H1 (cell line): ENCODE data around the gene SVIL. TPM values are rescaled to one million over a fixed set of nuclear protein-coding genes. Genes with fewer than 3 reads are reported as not detected.

ENCODE experiments used
- CTCF ChIA-PET: fragments of 300-600 bp; sonication (Branson Sonifier 250); formaldehyde crosslinking; loops from one replicate; lab custom pipeline; 2021; ENCODE audit not compliant: partially characterized antibody; lab: Charles Lee
- POLR2A ChIA-PET: fragments of 300-600 bp; sonication (Branson Sonifier 250); formaldehyde crosslinking; loops from one replicate; lab custom pipeline; 2021; ENCODE audit warnings: inconsistent platforms; ENCODE audit not compliant: partially characterized antibody; lab: Charles Lee
- DNase-seq, 2 experiments: peaks; one replicate each; pipeline versions ENCODE4 v3.0.0 to v3.0.0-alpha.2; 2010 to 2022; ENCODE audit warnings: low spot score in 2 of 2, low read depth in 1 of 2, mixed read lengths in 1 of 2
- FAIRE-seq: peaks from 2 replicates; lab custom pipeline; 2011; peaks lifted over from hg19 to GRCh38; lab: Jason Lieb, UNC
- H2AFZ ChIP-seq: 2 replicates; pipeline ENCODE4 v1.8.1; 2012; ENCODE audit warnings: low read length, inconsistent platforms
- H2AK5ac ChIP-seq: 2 replicates; pipeline ENCODE4 v1.6.1; 2013; ENCODE audit warnings: low read depth, low read length
- H2BK120ac ChIP-seq: replicated peaks from 2 replicates; pipeline ENCODE3; 2013; ENCODE audit warnings: low read depth, low read length, inconsistent platforms
- H2BK12ac ChIP-seq: 2 replicates; pipeline ENCODE4 v1.6.1; 2013; ENCODE audit warnings: low read depth, low read length
- H2BK15ac ChIP-seq: 2 replicates; pipeline ENCODE4 v1.6.1; 2013; ENCODE audit warnings: low read length
- H2BK20ac ChIP-seq: 2 replicates; pipeline ENCODE4 v1.6.1; 2013; ENCODE audit warnings: low read length
- H2BK5ac ChIP-seq: 2 replicates; pipeline ENCODE4 v1.6.1; 2013; ENCODE audit warnings: low read depth, low read length
- H3K14ac ChIP-seq: 2 replicates; pipeline ENCODE4 v1.6.1; 2013; ENCODE audit warnings: inconsistent platforms; ENCODE audit not compliant: insufficient read length
- H3K18ac ChIP-seq: 2 replicates; pipeline ENCODE4 v1.6.1; 2013; ENCODE audit warnings: low read length; ENCODE audit errors: extremely low read depth
- H3K23ac ChIP-seq: 2 replicates; pipeline ENCODE4 v1.6.1; 2013; ENCODE audit warnings: inconsistent platforms; ENCODE audit not compliant: insufficient read length
- H3K23me2 ChIP-seq: 2 replicates; pipeline ENCODE4 v1.6.1; 2013; ENCODE audit warnings: low read depth, low read length
- H3K27ac ChIP-seq: 2 replicates; pipeline ENCODE4 v1.6.1; 2011; ENCODE audit warnings: low read depth, low read length, inconsistent platforms
- H3K27me3 ChIP-seq, 4 experiments: replicated peaks in 1 of 4; 1 replicate in 1 of 4; 2 replicates in 3 of 4; pipeline versions ENCODE4 v1.6.1 to v1.8.1; 2011 to 2013; ENCODE audit warnings: low read length in 3 of 4, mild to moderate bottlenecking in 3 of 4, inconsistent platforms in 2 of 4, mixed read lengths in 2 of 4, moderate library complexity in 1 of 4; ENCODE audit not compliant: control insufficient read depth in 3 of 4, insufficient read depth in 3 of 4; ENCODE audit errors: extremely low read depth in 1 of 4
- H3K36me3 ChIP-seq, 4 experiments: 2 replicates each; pipeline versions ENCODE4 v1.6.1 to v1.8.1; 2011 to 2013; ENCODE audit warnings: mild to moderate bottlenecking in 4 of 4, low read length in 3 of 4, moderate library complexity in 2 of 4, control low read depth in 1 of 4, inconsistent platforms in 1 of 4; ENCODE audit not compliant: insufficient read depth in 4 of 4, control insufficient read depth in 2 of 4
- H3K4ac ChIP-seq: replicated peaks from 2 replicates; pipeline ENCODE3; 2013; ENCODE audit warnings: low read length, low read depth, mixed read lengths, inconsistent platforms; ENCODE audit not compliant: insufficient read length
- H3K4me1 ChIP-seq, 4 experiments: replicated peaks in 1 of 4; 1 replicate in 1 of 4; 2 replicates in 3 of 4; pipeline versions ENCODE4 v1.6.1 to v1.8.1; 2011 to 2013; ENCODE audit warnings: low read length in 3 of 4, inconsistent platforms in 2 of 4, mixed read lengths in 1 of 4; ENCODE audit not compliant: insufficient read depth in 4 of 4, control insufficient read depth in 3 of 4
- H3K4me2 ChIP-seq, 2 experiments: 2 replicates each; pipeline versions ENCODE4 v1.6.1 to v1.8.1; 2011 to 2013; ENCODE audit warnings: low read depth in 2 of 2, low read length in 2 of 2, control low read depth in 1 of 2, inconsistent platforms in 1 of 2, mild to moderate bottlenecking in 1 of 2; ENCODE audit not compliant: insufficient read depth in 1 of 2
- H3K4me3 ChIP-seq, 4 experiments: fragments of 200-600, 300-600 bp in 1 of 4; sonication (generic), shearing (Covaris generic), sonication (Bioruptor Twin) in 1 of 4; 2 replicates each; pipeline versions ENCODE4 v1.5.1 to v1.8.1; 2011 to 2016; ENCODE audit warnings: low read length in 4 of 4, low read depth in 3 of 4, control low read depth in 2 of 4, inconsistent platforms in 2 of 4, mild to moderate bottlenecking in 2 of 4, mixed read lengths in 1 of 4, moderate library complexity in 1 of 4; ENCODE audit not compliant: insufficient read depth in 2 of 4; ENCODE audit errors: extremely low read depth in 1 of 4
- H3K56ac ChIP-seq: replicated peaks from 2 replicates; pipeline ENCODE3; 2013; ENCODE audit warnings: low read depth, mild to moderate bottlenecking, mixed read lengths, low read length, inconsistent platforms; ENCODE audit not compliant: insufficient read length
- H3K79me1 ChIP-seq: 2 replicates; pipeline ENCODE4 v1.6.1; 2013; ENCODE audit warnings: low read depth, low read length, control low read depth
- H3K79me2 ChIP-seq, 2 experiments: 2 replicates each; pipeline versions ENCODE4 v1.6.1 to v1.8.1; 2012 to 2013; ENCODE audit warnings: low read length in 2 of 2, mild to moderate bottlenecking in 2 of 2, inconsistent platforms in 1 of 2; ENCODE audit not compliant: insufficient read depth in 2 of 2, control insufficient read depth in 1 of 2
- H3K9ac ChIP-seq, 4 experiments: replicated peaks in 1 of 4; 1 replicate in 1 of 4; 2 replicates in 3 of 4; pipeline versions ENCODE4 v1.6.1 to v1.8.1; 2011 to 2013; ENCODE audit warnings: low read depth in 3 of 4, low read length in 3 of 4, control low read depth in 2 of 4, mild to moderate bottlenecking in 2 of 4, moderate library complexity in 2 of 4, inconsistent platforms in 1 of 4; ENCODE audit errors: extremely low read depth in 1 of 4
- H3K9me3 ChIP-seq, 2 experiments: 2 replicates each; pipeline versions ENCODE4 v1.6.1 to v1.8.1; 2012 to 2013; ENCODE audit warnings: mild to moderate bottlenecking in 2 of 2, moderate library complexity in 2 of 2, control low read depth in 1 of 2, inconsistent platforms in 1 of 2, low read depth in 1 of 2, low read length in 1 of 2, mixed read lengths in 1 of 2; ENCODE audit not compliant: insufficient read depth in 2 of 2
- H4K20me1 ChIP-seq, 2 experiments: replicated peaks in 1 of 2; 2 replicates each; pipeline versions ENCODE3 to v1.8.1; 2011 to 2013; ENCODE audit warnings: inconsistent platforms in 2 of 2, low read length in 2 of 2, mild to moderate bottlenecking in 1 of 2; ENCODE audit not compliant: insufficient read depth in 2 of 2, control insufficient read depth in 1 of 2
- H4K5ac ChIP-seq: 2 replicates; pipeline ENCODE4 v1.6.1; 2013; ENCODE audit warnings: low read length, low read depth, mixed read lengths, inconsistent platforms; ENCODE audit not compliant: insufficient read length
- H4K8ac ChIP-seq: 2 replicates; pipeline ENCODE4 v1.8.0; 2013; ENCODE audit warnings: mild to moderate bottlenecking, moderate library complexity, low read length, inconsistent platforms; ENCODE audit not compliant: insufficient read depth; ENCODE audit errors: extremely low read depth
- H4K91ac ChIP-seq: replicated peaks from 2 replicates; pipeline ENCODE3; 2013; ENCODE audit warnings: low read length, mixed read lengths, inconsistent platforms; ENCODE audit not compliant: insufficient read length
- ATF2 ChIP-seq: IDR thresholded peaks from 2 replicates; pipeline ENCODE4 v1.6.1; 2012; ENCODE audit warnings: low read length, inconsistent platforms
- KDM5A ChIP-seq: fragments of 200-600 bp; IDR thresholded peaks from 2 replicates; pipeline ENCODE4 v1.7.1; 2012; ENCODE audit warnings: mild to moderate bottlenecking, low read length, inconsistent platforms, mixed read lengths
- POLR2A ChIP-seq, 2 experiments: IDR thresholded peaks; 1 replicate in 1 of 2; 2 replicates in 1 of 2; pipeline ENCODE4 v1.6.1; 2011; ENCODE audit warnings: low read depth in 2 of 2, low read length in 2 of 2, mild to moderate bottlenecking in 2 of 2; ENCODE audit errors: control extremely low read depth in 1 of 2
- SIRT6 ChIP-seq: IDR thresholded peaks from one replicate; pipeline ENCODE4 v1.7.1; 2012; ENCODE audit warnings: low read length, inconsistent platforms
- WGBS, 2 experiments: shearing (Covaris generic) in 1 of 2; methylation state at CpG; one replicate each; pipeline versions ENCODE4 v1.1.6 to v1.1.7; 2013 to 2015; ENCODE audit warnings: low lambda C conversion rate in 2 of 2, mixed read lengths in 2 of 2, inconsistent platforms in 1 of 2, low coverage in 1 of 2, missing lambda C conversion rate in 1 of 2; ENCODE audit not compliant: insufficient replicate concordance in 2 of 2, insufficient coverage in 1 of 2, insufficient read length in 1 of 2; ENCODE audit errors: extremely low coverage in 1 of 2, missing lambda C conversion rate in 1 of 2; 5-methylcytosine and 5-hydroxymethylcytosine counted together
- polyA plus RNA-seq, 7 experiments: library from polyadenylated mRNA; depleted of rRNA in 3 of 7; stranded (reverse) in 5 of 7; unstranded in 2 of 7; fragments of >200 nt in 5 of 7; fragments of 200-250 nt in 2 of 7; gene quantifications; 1 replicate in 5 of 7; 2 replicates in 1 of 7; 4 replicates in 1 of 7; pipeline versions ENCODE4 v1.2.1 to v1.2.3, GENCODE V29; 2011 to 2013; ENCODE audit warnings: missing spikeins in 2 of 7, mixed read lengths in 2 of 7
- total RNA-seq: library from RNA; stranded (reverse); fragmentation: NEBNext Ultra II Directional; extraction: Animal tissue kit (Norgen Biotek cat#: 25700); gene quantifications from 2 replicates; pipeline ENCODE4 v1.2.1, GENCODE V29; 2021

The SVIL gene
- total and polyA plus RNA-seq, 2 of the 8 experiments (the other 6 are each of a cell fraction or from before 2014, with no cell fraction given) = 4.7 to 15.4 TPM

- no peaks in the 10 kb centered on the region for H3K9me3 ChIP-seq
- no peak overlapping the region for H3K14ac ChIP-seq
- H3K23ac ChIP-seq = no peak overlapping the region
- no peak overlapping the region for H3K4me2 ChIP-seq
- no peak overlapping the region for H2BK12ac ChIP-seq
- H4K5ac ChIP-seq = no peak overlapping the region
- no peaks in the 10 kb centered on the region for H3K36me3 ChIP-seq
- H3K27ac ChIP-seq = no peak overlapping the region
- peaks cover 2 to 3% of the 10 kb centered on the region in 2 experiments for H4K20me1 ChIP-seq
- H4K8ac ChIP-seq = no peak overlapping the region
- H2BK15ac ChIP-seq = no peak overlapping the region
- H4K91ac ChIP-seq = no peak overlapping the region
- WGBS, 2 experiments = 92% methylated on average over 19 of the region's 19 CpGs; no CpG with 5 or more reads in 1 of the 2 experiments
- no peak for TF ChIP-seq KDM5A
- no peak for TF ChIP-seq ATF2
- TF ChIP-seq POLR2A (IDR thresholded peaks at IDR 0.05; ENCODE audit: control extremely low read depth in 1 of 2, low read depth in 2 of 2, low read length in 2 of 2) = no peak
- no peak for TF ChIP-seq SIRT6
- H3K56ac ChIP-seq = no peak overlapping the region
- DNase-seq = no peak
- no peak overlapping the region for H2AK5ac ChIP-seq
- H3K4ac ChIP-seq = no peak overlapping the region
- no peak overlapping the region for H2AFZ ChIP-seq
- no peaks in the 10 kb centered on the region for H3K79me2 ChIP-seq
- H3K4me3 ChIP-seq = no peak overlapping the region
- no peaks in the 10 kb centered on the region for H3K79me1 ChIP-seq
- no peak overlapping the region for H3K18ac ChIP-seq
- no peak for FAIRE-seq
- CTCF ChIA-PET = interaction anchor here (1.1 to 3.7 kb wide), 4 partner anchors 9 to 19 kb away, joined by 4 to 34 read pairs (median 10); no protein-coding TSS in a partner anchor
- peaks cover 1 to 8% (median 5%) of the 10 kb centered on the region in 4 experiments; a peak in 6 of 7 replicates for H3K4me1 ChIP-seq
- H2BK20ac ChIP-seq = no peak overlapping the region
- H3K23me2 ChIP-seq = no peaks in the 10 kb centered on the region
- POLR2A ChIA-PET = interaction anchor here (1.9 kb wide), 1 partner anchor 8 kb away, joined by 4 read pairs; no protein-coding TSS in a partner anchor
- H2BK5ac ChIP-seq = no peak overlapping the region
- H2BK120ac ChIP-seq = no peak overlapping the region
- H3K27me3 ChIP-seq = no peaks in the 10 kb centered on the region
- no peak overlapping the region for H3K9ac ChIP-seq
These were observed 102.4 kb downstream of the SVIL start for GRCh38 chr10:29532256-29532878.
